K562 (cell line): ENCODE data around the gene BDP1. TPM values are rescaled to one million over a fixed set of nuclear protein-coding genes. Genes with fewer than 3 reads are reported as not detected.
A peak's percentile ranks its signal among the peaks of the same experiment; 100 is the strongest.

ENCODE experiments used
- E2F8 ChIP-seq: fragments of 450-650 bp; IDR thresholded peaks from 2 replicates; pipeline ENCODE4 v1.7.1; 2018; ENCODE audit warnings: mild to moderate bottlenecking, low read depth; ENCODE audit not compliant: partially characterized antibody
- ID3 ChIP-seq, 2 experiments: fragments of 250-450 bp in 1 of 2; fragments of 450-650 bp in 1 of 2; sonication (Bioruptor Pico) in 1 of 2; IDR thresholded peaks; 2 replicates each; pipeline versions ENCODE4 v1.6.1 to v1.8.0; 2016 to 2021; ENCODE audit warnings: mild to moderate bottlenecking in 2 of 2, moderate library complexity in 2 of 2, missing compliant biosample characterization in 1 of 2, missing genetic modification characterization in 1 of 2
- YY1 ChIP-seq, 3 experiments: IDR thresholded peaks; 2 replicates each; pipeline ENCODE4 v1.6.1; 2011; ENCODE audit warnings: low read length in 2 of 3, mild to moderate bottlenecking in 2 of 3, moderate library complexity in 2 of 3, borderline replicate concordance in 1 of 3, control low read depth in 1 of 3, low read depth in 1 of 3; ENCODE audit not compliant: insufficient read depth in 3 of 3, insufficient replicate concordance in 2 of 3, control insufficient read depth in 1 of 3, insufficient read length in 1 of 3; ENCODE audit errors: extremely low read depth in 1 of 3
- ZBTB1 ChIP-seq: sonication (generic); formaldehyde crosslinking; IDR thresholded peaks from 2 replicates; pipeline ENCODE4 v1.8.1; 2023; ENCODE audit warnings: missing genetic modification reagents, low read depth, mild to moderate bottlenecking, borderline replicate concordance
- ZNF324 ChIP-seq: fragments of 250-450 bp; sonication (Bioruptor Pico); IDR thresholded peaks from 2 replicates; pipeline ENCODE4 v1.4.0; 2020; ENCODE audit warnings: mild to moderate bottlenecking
- ZNF512 ChIP-seq: IDR thresholded peaks from 2 replicates; pipeline ENCODE4 v1.6.1; 2016; ENCODE audit warnings: missing genetic modification characterization, missing compliant biosample characterization
- polyA plus RNA-seq, 8 experiments: library from polyadenylated mRNA; depleted of rRNA in 4 of 8; stranded (reverse) in 5 of 8; unstranded in 3 of 8; fragments of >200 nt; fragmentation: Nextera tagmentation in 2 of 8; fragmentation: Illumina TruSeq in 1 of 8; extraction: Ambion mirVana in 2 of 8; extraction: Trizol in 1 of 8; gene quantifications; 2 replicates each; pipeline versions ENCODE4 v1.2.1 to v1.2.3, GENCODE V29; 2011 to 2014; ENCODE audit warnings: inconsistent platforms in 1 of 8, missing spikeins in 1 of 8
- total RNA-seq, 7 experiments: library from RNA; depleted of rRNA in 6 of 7; stranded (reverse); fragments of >200 nt in 6 of 7; fragmentation: Illumina TruSeq in 2 of 7; extraction: Trizol in 2 of 7; gene quantifications; 2 replicates each; pipeline versions ENCODE4 v1.2.1 to v1.2.3, GENCODE V29; 2011 to 2021; ENCODE audit warnings: low replicate concordance in 1 of 7

Gene BDP1
- total and polyA plus RNA-seq, 9 of the 15 experiments (the other 6 are each of a cell fraction or from before 2014, with no cell fraction given), result 6.9 to 47.3 (median 23.9) TPM

GRCh38 chr5:71457106-71457505 lies 1.7 kb downstream of the BDP1 start (continued):
- TF ChIP-seq ZNF324 (CRISPR knock-in tag) (no peak), E2F8 (no peak), ID3 (CRISPR knock-in tag; IDR thresholded peaks at IDR 0.05) (no peak), ID3 (tag; IDR thresholded peaks at IDR 0.05) (no peak), ZNF512 (tag) (0 out of 2 replicates have a peak, but pooled peaks have one; percentile 42), YY1 (IDR thresholded peaks at IDR 0.05; ENCODE audit: borderline replicate concordance in 1 of 3, control insufficient read depth in 1 of 3, extremely low read depth in 1 of 3, insufficient read depth in 3 of 3, insufficient read length in 1 of 3, insufficient replicate concordance in 2 of 3, low read depth in 1 of 3, low read length in 2 of 3) (no peak), ZBTB1 (CRISPR knock-in tag) (no peak)
